T47D (cell line): ENCODE data around the gene VPS4A.

ENCODE experiments used
- DNase-seq, 2 experiments: peaks; one replicate each; pipeline versions ENCODE4 v3.0.0 to v3.0.0-alpha.2; 2011 to 2012; ENCODE audit warnings: low read depth in 1 of 2, low spot score in 1 of 2
- JUND ChIP-seq: IDR thresholded peaks from 2 replicates; pipeline ENCODE4 v1.6.1; 2012; ENCODE audit warnings: low read depth
- in situ Hi-C: cut with HindIII; loops from 2 replicates; pipeline ENCODE4 v1.10.0; 2016; ENCODE audit warnings: low sequenced_read_pairs, low pct_unique_long_range_greater_than_20kb

The VPS4A gene

DNA sequence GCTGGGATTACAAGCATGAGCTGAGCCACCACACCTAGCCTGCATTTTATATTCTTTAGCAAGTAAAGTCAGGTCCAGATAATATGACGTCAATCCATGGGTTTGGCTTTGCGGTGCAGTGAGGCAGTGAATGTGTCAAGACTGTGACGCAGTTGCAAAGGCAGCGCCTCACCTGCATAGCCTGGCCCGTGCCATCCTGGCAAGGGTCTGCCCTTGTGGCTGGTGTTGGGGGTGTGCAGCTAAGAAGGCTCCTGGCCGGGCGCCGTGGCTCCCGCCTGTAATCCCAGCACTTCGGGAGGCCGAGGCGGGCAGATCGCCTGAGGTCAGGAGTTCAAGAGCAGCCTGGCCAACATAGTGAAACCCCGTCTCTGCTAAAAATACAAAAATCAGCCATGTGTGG is 12.3 kb downstream of the VPS4A start:
- DNase-seq = no peak
- in situ Hi-C loops = no loop called here
- no peak for TF ChIP-seq JUND

DNA sequence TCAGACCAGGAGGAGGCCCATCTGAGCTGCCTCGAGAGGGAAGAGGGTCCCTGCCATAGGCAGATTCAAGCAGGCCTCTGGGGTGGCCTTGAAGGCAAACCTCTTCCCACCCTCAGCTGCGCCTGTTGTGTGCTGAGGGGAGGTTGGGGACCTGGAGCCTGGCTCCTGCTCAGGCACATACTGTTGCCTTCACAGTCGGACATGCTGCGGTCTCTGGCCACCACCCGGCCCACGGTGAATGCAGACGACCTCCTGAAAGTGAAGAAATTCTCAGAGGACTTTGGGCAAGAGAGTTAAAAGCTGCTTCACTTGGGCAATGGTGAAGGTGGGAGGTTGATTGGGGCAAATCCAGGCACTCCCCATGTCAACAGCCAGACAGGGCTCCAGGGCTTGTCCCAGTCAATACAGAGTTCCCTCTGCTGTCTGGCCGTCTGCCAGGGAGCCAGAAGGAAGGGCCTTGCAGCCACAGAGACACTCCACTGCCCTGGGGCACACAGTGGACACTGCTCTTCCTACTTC is 12.9 kb downstream of the VPS4A start:
- DNase-seq = peak in 1 of 2 experiments; percentile 74
- in situ Hi-C loops = no loop called here
- TF ChIP-seq JUND = no peak

DNA sequence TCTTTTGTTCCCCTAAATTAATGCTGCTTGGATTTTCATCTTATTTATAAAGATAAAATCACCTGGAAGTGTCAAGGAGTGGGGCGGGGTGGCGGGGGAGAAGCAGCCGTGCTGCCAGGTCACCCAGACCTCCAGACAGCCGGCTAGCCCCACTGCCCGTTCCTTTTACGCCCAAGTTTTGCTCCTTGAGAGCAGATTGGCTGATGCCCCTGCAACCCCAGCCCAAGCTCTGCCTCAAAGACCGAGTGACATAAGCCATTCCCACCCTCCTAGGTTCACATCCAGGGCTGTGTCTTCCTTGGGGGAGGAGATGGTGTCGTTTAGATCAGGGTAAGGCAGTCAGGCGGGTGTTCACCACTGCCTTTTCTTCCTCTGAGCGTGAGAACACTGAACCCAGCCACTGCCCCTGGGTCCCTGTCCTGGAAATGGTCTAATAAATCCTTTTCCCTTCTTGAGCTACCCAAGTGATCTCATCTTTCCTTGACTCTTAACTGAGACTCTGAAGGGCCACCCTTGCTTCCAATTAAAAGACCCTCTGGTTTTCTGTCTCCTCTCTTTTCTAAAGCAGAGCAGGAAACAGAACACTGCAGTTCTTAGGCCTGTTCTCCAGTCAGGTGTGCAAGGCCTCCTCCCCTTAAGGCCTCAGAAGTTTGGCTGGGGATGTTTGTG is 13.6 kb downstream of the VPS4A start:
- DNase-seq = peak in 1 of 2 experiments; percentile 65
- in situ Hi-C loops = no loop called here

DNA sequence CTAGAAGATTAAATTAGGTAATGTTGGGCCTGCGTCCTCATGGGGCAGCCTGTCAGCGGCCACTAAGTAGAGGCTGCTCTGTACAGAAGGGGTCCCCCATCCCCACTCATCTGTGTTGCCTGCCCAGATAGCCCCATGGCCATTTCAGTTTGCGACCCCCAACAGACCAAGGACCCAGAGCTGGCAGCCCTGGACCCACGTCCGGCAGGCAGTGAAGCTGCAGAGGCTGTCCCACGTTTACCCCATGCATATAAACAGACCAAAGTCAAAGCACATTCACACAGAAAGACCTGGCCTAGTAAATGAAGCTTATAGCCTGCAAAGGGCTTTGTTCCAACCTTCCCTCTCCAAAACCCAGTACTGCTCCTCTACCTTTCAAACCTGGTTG is 14.6 kb downstream of the VPS4A start:
- no peak for DNase-seq
- TF ChIP-seq JUND = no peak
- in situ Hi-C loops = no loop called here

More for the DNA sequence above, 13.6 kb downstream of the VPS4A start:
- TF ChIP-seq JUND = no peak

DNA sequence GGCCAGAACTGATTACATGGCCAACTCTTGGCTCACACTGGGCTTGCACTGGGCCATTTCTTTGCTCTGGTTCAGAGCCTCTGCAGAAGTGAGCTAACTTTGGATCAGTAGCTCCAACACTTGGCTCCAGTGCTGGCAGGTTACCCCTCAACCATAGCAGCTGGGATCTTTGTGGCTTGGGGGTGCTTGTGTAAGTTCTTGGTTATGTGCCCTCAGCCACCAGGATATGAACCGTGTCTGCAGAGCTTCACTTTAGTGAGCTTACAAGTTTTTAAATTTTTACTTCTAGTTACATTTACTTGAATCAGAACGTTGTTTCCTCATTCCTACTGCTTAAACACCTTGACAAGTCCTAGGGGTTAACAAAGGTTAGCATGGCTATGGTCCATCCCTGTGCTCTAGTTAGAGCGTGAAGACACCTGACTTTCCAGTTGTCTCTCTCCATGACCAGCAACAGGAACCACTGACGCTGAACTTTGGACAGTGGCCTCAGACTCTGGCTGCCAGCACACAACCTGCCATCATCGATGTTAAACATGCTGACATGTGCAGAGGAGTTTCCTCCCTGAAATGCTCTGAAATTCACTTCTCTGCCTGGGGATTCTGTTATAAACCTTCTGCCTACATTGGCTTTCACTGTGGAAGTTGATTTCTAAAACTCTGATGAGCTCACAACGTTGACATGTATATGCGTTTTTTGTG is 15.2 kb downstream of the VPS4A start:
- no peak for DNase-seq
- in situ Hi-C loops = no loop called here
- no peak for TF ChIP-seq JUND

DNA sequence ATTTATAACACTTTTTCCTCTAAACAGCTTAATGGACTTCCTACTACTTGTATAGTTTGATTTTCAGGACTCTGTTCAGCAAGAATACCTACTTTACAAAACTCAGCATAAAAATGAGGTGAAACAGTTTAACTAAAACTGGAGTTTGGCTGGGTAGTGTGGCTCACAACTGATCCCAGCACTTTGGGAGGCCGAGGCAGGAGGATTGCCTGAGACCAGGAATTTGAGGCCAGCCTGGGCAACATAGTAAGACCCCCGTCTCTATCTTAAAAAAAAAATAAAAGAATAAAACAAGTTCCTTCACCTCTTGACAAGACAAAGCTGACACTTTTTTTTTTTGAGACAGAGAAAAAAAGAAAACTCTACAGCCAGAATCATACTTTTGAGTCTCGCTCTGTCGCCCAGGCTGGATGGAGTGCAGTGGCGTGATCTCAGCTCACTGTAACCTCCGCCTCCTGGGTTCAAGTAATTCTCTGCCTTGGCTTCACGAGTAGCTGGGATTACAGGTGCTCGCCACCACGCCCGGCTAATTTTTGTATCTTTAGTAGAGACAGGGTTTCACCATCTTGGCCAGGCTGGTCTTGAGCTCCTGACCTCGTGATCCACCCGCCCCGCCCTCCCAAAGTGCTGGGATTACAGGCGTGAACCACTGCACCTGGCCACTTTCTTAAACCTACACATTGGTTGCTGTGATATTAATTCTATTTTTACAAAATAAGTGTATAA is 16.6 kb downstream of the VPS4A start:
- TF ChIP-seq JUND = no peak

DNA sequence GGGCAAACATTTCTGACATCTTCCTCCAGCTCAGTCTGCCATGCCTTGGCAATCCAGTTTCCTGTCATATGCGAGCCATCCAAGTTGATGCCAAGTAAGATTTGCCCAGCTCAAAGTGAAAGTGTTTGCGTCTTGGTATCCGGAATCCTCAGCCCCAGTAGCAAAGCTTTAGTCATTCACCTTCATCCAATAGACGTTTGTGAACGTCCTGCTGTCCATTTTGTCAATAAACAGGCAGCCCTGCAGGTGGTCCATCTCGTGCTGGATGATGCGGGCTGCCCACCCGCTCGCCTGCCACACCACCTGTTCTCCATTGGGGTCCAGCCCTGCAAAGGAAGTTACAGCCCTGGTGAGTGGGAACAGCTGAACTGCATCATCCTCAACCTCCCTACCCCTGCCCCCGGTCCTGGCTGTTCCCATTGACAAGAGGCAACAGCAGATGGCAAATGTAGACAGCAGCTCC is 17.7 kb downstream of the VPS4A start:
- in situ Hi-C loops = no loop called here
- DNase-seq = peak in 1 of 2 experiments; percentile 29
- TF ChIP-seq JUND = no peak

More for the DNA sequence above, 16.6 kb downstream of the VPS4A start:
- no peak for DNase-seq
- in situ Hi-C loops = no loop called here

DNA sequence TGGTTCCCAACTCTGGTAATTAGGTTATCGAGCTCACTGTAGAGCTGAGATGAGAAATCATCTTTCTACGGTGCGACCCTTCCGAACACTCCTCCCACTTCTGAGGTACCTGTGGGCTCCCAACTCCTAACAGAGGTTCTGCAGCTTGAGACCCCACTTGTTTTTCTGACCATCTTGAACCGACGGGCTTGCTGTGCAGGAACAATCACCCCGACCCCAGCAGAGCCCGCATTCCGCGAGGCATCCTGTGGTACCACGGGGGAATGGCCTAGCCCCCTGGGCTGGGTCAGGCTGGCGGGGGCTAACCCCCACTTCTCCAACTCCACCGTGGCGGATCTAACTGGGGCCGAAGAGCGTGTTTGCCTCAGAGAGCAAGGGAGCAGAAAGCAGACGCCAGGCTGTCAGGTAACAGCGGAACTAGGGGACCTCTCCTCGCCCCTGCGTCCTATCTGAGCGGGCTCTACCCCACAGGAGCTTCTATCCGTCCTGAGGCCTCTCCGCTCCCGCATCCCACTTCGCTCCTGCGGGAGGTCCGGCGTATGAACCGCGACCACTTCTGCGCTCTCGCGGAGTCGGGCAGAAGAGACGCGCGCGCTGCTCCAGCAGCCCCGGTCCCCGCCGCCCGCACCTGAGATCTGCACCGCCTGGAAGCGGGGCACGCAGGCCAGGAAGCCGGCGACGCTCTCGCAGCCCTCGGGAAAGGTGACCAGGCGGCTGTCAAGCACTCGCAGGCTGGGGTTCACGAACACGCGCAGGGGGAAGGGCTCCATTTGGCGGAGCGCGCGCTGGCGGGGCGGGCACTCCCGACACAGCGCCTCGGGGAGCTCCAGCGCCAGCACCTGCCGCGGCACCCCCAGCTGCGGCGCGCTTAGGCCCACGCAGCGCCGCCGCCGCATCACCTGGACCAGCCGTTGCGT is 18.5 kb downstream of the VPS4A start:
- in situ Hi-C loops = no loop called here
- TF ChIP-seq JUND = no peak
- DNase-seq = peak in 1 of 2 experiments; percentile 73

DNA sequence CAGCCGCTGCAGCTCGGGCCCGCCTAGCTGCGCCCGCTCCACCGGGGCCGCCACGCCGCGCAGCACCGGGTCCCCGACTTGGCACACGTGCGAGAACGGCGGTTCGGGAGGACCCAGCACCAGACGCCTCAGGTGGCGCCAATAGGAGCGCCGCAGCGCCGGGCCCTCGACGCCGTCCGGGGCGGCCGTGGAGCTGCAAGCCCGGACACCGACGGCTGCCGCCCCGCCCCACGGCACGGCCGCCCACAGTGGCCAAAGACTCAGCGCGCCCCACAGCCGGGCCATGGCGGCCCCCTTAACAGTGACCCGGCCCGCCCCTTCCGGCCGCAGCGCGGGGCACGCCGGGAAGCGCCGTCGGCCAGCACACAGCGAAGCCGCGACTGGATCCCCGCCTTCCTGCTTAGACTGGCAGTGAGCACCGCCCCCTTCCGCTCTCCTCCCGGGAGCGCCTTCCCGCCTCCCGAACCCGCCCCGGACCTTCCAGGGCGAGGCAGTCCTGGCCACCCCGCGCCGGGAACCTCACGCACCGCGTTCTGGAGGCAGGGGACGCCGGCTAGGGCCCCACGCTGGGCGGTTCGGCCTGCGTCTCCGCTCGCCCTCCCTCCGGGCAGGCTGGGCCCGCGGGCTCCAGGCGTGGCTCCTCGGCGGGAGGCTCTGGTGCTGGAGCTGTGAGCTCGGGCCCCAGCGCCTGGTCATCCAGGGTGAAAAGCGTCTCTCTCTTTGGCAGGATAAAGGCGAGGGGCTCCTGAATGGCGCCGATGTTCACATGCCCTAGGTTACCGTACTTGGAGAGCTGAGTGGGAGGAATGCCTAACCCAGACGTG is 19.3 kb downstream of the VPS4A start, which contains the start of gene PDF:
PDF (minus strand) TSS at position 303 of the 824 bp plus-strand sequence; CDS start at position 285, 18 bp downstream.
- TF ChIP-seq JUND = no peak
- DNase-seq = peak; percentile 89 to 95
- in situ Hi-C loops = no loop called here

DNA sequence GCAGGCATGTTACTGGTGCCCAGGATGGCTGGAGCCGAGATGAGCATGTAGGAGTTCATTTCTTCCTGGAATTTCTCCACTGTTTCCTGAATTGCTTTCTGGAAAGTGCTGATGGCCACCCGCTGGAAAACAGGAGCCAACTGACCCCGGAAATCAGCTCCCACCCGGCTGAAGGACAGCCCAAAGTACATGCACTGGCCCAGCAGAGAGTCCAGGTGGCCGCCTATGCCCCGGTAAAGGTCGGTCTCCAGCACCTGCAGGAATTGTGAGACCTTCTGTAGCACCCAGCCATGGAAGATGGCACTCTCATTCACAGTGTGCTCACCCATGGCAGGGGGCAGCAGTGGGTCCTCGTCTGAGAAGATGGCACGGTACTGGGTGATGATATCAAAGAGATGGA is 23.5 kb downstream of the VPS4A start:
- DNase-seq = no peak
- in situ Hi-C loops = no loop called here
- TF ChIP-seq JUND = no peak
